ELF-1 (cell line): ENCODE data around the gene GALNT10.

Experiments used
- DNase-seq: peaks from one replicate; pipeline ENCODE4 v3.0.0-alpha.2; 2016; ENCODE audit warnings: low read depth, low spot score

The GALNT10 gene

GRCh38 chr5:154440540-154440939 lies 250.0 kb downstream of the GALNT10 start:
- no peak for DNase-seq

- DNase-seq, result no peak
Observed at GRCh38 chr5:154442801-154443200, 252.3 kb downstream of the GALNT10 start.

GRCh38 chr5:154444556-154445421 lies 254.3 kb downstream of the GALNT10 start:
- DNase-seq, result peak; percentile 53

- peak; percentile 98 for DNase-seq
Observed at GRCh38 chr5:154445422-154446194, 255.1 kb downstream of the GALNT10 start, which contains the start of gene SAP30L. Gene SAP30L (plus strand): TSS chr5:154445997. CDS start chr5:154446605, 608 bp downstream.

- DNase-seq, result peak; percentile 87
Observed at GRCh38 chr5:154446195-154447088, 255.9 kb downstream of the GALNT10 start.

- no peak for DNase-seq
Observed at GRCh38 chr5:154447089-154447725, 256.7 kb downstream of the GALNT10 start.

- no peak for DNase-seq
Observed at GRCh38 chr5:154449786-154450185, 259.3 kb downstream of the GALNT10 start.

GRCh38 chr5:154451957-154452356 lies 261.4 kb downstream of the GALNT10 start:
- no peak for DNase-seq

- DNase-seq, result no peak
Observed at GRCh38 chr5:154455585-154455984, 265.1 kb downstream of the GALNT10 start.

GRCh38 chr5:154456540-154456939 lies 266.0 kb downstream of the GALNT10 start:
- no peak for DNase-seq

- no peak for DNase-seq
Observed at GRCh38 chr5:154459015-154459414, 268.5 kb downstream of the GALNT10 start.

GRCh38 chr5:154460172-154460571 lies 269.6 kb downstream of the GALNT10 start:
- peak; percentile 3 for DNase-seq

- peak; percentile 82 for DNase-seq
Observed at GRCh38 chr5:154461531-154461930, 271.0 kb downstream of the GALNT10 start.

- no peak for DNase-seq
Observed at GRCh38 chr5:154464438-154464837, 273.9 kb downstream of the GALNT10 start.

GRCh38 chr5:154465169-154465568 lies 274.6 kb downstream of the GALNT10 start:
- DNase-seq, result no peak

- DNase-seq, result no peak
Observed at GRCh38 chr5:154466147-154466546, 275.6 kb downstream of the GALNT10 start.

- no peak for DNase-seq
Observed at GRCh38 chr5:154466671-154467070, 276.1 kb downstream of the GALNT10 start.

GRCh38 chr5:154467655-154468354 lies 277.3 kb downstream of the GALNT10 start:
- DNase-seq, result peak; percentile 90

- no peak for DNase-seq
Observed at GRCh38 chr5:154470137-154470536, 279.6 kb downstream of the GALNT10 start.
